Measurements from ENCODE around the gene SLC35F3.
"Not testable (repeated sequence)": the region's sequence is repeated elsewhere in the genome, so short reads cannot be mapped to it uniquely, and the experiment has no call there.

The SLC35F3 gene

DNA sequence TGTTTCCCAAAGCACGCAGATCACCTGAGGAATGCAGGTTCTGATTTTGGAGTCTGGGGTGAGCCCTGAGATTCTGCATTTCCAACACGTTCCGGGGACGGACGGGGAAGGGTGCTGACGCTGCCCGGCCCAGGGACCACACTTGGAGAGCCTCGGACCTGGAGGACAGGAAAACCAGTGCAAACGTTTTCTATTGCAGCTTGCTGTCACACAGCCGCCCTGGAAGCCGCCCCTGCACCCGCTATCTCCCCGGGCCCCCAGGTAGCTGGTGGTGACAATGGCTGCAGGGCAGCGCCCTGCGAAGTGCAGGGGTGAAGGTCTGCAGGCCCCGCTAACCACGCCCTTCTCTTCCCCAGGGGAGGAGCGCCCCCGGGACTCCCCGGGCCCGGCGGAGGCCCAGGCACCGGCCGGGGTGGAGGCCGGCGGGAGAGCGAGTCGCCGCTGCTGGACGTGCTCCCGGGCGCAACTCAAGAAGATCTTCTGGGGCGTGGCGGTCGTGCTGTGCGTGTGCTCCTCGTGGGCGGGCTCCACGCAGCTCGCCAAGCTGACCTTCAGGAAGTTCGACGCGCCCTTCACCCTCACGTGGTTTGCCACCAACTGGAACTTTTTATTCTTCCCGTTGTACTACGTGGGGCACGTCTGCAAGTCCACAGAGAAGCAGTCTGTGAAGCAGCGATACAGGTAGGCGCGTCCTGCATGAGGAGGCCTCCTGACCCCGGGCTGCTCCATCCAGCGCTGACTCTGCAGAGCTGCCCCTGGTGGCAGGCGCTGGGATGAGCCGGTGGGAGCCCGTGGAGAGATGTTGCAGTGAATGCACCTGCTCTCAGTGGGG, 326.8 kb downstream of the SLC35F3 start:
- DNase-seq, result no peak

DNA sequence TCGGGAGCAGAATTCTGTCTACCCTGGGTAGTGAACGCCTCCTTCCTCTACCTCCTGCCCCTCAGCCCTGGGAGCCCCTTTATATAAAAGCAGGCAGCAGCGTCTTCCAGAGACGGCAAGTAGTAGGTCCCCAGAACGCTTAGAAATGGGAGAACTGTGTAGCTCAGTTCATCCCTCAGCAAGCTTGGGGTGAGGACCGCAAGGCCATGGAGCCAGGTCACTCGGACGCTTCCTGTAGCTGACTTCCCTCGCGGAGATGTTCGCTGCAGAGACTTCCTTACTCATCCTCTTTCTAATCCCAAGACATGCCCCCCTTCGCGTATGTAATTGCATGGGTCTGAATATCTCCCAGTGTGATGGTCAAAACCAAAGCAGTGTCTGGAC, 327.4 kb downstream of the SLC35F3 start:
- no peak for DNase-seq

DNA sequence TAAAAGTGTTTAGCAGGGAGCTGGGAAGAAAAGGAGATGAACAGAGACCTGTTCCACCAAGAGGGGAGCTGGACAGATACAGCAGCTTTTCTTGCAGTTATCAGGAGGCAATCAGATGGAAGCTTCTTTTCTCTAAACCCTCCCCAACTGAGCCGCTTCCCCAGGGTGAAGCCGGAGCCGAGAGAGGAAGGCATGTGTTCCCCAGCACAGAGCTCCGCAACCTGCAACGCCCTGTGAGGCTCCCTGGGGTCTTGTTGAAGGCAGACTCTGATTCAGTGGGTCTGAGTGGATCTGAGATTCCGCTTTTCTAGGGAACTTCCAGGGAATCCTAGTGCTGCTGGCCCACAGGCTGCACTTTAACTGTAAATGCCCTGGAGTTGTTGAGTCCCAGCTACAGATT, 329.7 kb downstream of the SLC35F3 start:
- no peak for DNase-seq

DNA sequence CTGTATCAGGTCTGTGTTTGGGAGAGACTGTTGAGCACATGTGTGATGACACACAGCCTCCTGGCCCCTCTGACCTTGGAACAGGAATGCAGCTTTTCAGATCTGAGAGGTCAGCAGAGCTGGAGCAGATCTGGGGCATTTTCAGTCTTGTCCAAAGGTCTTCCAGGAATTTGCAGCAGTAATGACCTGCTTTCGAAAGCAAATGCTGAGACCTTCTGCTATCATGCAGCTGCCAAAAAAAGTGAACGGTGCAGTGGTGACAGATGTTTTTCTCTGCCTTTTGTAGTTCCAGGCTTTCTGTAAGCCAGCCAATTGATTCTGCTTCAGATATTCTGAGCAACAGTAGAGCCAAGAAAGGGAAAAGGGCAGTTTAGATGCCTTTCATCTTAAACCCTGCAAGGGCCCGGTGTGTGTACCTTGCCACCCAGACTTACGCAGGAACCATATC, 331.0 kb downstream of the SLC35F3 start:
- no peak for DNase-seq

DNA sequence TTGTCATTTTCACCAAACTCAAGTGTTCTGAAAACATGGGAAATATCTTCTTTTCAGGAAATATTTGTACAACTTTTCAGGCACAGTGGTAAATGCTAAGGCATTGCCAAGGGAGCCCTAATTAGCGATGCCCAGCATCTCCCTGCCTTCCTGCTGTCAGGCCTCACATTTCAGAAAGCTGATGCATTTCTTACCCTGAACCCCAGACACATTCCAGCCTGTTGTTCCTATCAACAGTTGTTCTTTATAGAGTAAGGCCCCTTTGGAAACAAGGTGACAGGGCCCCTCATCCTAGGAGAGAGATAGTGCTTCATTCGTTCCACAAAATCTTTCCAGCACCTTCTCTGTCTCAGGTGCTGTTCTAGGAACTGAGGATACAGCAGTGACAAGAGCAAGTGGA, 332.9 kb downstream of the SLC35F3 start:
- no peak for DNase-seq

DNA sequence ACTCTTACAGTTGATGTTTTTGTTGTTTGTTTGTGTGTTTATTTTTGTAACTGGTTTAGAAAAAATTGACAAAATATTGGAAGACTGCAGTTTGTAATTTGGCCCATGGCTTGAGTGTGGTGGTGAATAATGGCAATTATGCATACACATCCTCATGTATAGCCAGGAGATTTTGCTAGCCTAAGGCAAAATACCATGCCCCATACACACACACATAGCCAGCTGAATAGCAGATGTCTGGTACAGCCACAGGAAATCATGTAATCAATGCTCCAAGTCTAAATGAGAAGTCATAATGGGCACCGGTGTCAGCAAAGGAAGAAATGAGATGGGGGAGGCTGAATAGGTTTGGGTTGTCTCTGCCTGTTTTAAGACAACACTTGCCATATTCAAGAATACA, 333.6 kb downstream of the SLC35F3 start:
- no peak for DNase-seq

DNA sequence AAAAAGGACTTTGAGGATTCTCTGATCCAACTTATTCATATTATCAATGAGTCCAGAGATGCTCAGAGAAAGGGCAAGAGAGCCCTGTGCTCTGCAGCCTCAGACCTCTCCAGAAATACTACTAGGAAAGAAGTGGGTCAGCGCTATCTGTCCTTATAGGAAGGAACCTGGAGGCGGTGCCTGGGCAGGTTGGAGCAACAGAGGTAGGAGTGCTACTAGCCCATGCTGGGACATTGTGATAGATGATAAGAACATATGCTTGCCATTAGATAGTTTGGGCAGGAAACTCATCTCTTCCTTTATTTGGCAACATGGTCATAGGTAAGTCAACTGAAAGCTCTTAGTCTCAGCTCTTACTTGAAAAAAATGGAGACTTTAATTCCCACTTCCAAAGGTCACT, 335.0 kb downstream of the SLC35F3 start:
- no peak for DNase-seq

DNA sequence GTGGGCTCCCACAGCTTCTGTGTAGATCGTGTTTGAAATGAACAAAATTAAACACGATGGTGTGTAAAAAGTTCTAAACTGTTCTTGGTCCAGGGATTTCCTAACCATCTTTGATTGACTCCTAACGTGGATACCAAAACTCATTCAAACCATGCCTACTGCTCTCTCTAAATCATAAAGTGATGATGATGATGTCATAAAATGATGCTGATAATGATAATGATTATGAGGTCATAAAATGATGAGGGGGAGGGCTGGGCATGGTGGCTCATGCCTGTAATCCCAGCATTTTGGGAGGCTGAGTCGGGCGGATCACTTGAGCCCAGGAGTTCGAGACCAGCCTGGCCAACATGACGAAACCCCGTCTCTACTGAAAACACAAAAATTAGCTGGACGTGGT, 335.5 kb downstream of the SLC35F3 start:
- DNase-seq, result no peak

DNA sequence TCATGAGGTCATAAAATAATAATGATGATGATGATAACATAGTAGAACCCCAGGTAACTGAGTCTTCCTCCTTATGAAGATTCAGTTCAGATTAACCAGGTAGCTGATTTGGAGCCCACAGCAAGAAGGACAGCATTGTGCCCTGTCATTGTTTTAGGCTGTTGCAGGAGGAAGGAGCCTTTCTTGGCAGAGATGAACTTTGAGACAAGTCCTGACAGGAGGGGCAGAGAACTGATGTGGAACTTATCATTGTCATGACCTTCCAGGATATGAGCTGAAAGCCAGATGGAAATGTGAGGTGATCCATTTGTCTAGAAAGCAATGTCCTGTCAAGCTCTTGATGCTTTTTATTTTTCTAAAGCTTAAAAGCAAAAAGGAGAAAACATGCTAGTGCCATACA, 336.2 kb downstream of the SLC35F3 start:
- no peak for DNase-seq

DNA sequence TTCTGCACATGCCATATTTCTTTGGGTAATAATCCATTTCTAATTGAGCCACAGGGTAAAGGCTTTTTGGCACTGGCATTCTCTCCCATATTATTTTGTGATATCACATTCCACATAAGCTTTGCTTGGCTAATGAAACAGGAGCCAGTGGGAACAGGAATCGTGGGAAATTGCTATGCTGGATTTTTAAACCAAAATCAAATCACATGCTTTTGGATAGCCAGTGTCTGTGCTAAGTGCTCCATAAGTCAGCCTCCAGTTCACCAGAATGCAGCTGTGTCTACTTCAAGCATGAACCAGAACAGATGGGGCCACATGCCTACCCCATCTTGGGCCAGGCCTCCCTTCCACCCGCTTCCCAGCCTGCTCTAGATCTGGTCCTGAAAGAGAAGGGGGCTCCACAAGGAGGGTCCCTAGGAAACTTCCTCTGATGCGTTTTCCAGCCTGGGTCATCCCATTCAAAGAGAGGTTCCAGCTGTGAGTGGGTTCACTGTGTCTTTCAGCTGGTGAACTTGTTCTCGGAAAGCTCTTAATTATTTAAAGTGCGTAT, 337.5 kb downstream of the SLC35F3 start:
- DNase-seq, result no peak

DNA sequence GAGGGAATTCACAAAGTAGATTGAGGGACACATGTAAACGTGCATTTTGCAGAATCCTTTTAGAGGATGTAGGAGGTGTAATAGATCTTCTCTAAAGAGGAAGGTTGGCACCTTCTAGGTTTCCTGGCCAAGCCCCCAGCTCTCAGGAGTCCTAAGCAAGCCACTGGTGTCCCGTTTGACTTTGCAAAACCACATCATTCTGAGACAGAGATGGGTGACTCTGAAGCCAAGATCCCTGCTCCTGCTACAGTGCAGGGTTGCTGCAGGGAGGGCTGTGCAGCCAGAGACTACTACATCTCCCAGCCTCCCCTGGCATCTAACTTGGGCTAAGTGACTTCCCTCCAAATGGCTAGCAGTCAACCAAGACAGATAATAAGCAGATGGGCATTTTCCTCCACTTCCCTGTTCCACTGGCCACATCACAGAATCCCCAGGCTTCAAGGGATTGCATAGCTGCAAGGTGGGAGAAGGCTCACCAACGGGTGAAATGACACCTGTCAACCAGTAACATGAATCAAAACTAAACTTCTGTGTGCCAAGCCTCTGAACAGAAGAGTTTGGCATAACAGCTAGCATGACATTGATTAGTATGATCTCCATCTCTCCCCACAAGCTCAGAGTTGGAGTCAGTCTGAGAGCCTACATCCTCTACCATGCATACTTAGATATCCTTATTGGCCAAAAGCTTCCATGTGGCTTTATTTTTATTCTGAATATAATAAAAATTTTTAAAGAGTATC, 339.2 kb downstream of the SLC35F3 start:
- no peak for DNase-seq

DNA sequence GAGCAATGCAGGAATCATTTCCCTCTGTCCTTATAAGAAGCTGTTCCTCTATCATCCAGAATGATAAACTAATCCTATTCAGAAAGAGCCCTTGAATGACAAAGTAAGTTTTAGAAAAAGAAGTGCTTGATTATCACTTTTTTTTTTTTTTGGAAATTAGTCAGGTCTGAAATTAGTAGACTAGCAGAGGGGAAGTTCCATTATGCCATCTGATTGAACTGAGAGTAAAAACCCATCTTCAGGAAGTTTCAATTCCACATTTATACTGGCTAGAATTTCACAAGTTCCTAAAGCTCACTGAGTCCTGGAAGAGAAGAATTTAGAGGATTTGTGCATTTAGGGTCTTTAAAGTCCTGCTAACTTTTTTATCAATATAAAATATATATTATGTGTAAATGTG, 340.0 kb downstream of the SLC35F3 start:
- no peak for DNase-seq

DNA sequence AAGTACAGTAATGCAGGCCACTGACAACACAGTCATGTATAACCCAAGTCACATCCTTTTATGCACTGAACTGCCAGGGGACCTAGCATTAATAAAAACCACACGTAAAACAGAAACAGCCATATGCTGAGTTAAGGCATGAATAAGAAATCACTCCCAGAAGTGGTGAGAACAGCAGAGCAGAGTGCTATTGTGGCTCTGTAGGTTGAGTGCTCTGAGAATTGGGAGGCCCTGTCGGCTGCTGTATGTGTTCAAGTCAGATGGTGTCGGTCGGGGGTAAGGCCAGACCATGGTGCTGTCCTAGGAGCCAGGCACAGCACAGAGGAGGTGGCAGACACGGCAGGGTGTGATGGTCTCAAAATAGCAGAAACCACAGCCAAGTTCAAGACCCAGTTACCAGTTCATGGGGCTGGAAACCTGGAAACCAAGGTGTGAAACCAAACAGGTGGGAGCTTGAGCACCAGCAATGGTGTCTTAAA, 342.2 kb downstream of the SLC35F3 start:
- no peak for DNase-seq

DNA sequence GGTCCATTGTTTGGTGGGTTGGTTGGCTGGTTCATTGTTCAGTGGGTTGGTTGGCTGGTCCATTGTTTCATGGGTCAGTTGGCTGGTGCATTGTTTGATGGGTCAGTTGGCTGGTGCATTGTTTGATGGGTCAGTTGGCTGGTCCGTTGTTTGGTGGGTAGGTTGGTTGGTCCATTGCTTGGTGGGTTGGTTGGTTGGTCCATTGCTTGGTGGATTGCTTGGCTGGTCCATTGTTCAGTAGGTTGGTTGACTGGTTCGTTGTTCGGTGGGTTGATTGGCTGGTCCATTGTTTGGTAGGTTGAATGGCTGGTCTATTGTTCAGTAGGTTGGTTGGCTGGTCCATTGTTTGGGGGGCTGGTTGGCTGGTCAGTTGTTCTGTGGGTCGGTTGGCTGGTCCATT, 343.3 kb downstream of the SLC35F3 start:
- DNase-seq, result not testable (repeated sequence)

DNA sequence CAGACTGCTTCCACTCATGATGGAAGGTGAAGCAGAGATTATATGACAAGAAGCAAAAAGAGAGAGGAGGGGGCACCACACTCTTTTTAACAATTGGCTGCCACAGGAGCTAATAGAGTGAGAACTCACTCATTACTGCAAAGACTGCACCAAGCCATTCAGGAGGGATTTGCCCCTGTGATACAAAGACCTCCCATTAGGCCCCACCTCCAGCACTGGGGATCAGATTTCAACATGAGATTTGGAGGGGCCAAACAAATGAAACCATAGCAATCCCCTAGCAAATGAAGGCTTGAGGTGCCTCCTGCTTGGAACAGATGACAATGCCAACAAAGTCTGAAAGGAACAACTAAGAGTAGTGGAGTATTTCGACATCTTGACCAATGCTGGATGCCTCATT, 346.3 kb downstream of the SLC35F3 start:
- DNase-seq, result no peak

DNA sequence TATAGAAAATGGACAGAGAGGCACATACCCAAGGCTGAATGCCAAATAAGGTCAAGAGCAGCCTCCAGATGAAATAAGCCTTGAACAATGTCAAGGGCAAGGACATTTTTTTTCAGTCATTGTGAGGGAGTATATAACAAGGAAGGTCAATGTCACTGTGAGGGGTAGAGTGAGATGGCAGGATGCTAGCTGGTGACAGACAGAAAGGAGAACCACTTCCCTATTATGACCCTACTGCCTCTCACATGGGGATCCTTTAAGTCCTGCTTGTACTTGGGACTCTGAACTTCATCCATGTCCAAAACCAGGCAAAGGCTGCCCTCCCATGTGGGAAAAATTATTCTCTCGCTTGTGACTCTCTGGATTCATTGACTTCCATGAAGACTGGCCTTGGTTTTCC, 349.3 kb downstream of the SLC35F3 start:
- DNase-seq, result no peak

DNA sequence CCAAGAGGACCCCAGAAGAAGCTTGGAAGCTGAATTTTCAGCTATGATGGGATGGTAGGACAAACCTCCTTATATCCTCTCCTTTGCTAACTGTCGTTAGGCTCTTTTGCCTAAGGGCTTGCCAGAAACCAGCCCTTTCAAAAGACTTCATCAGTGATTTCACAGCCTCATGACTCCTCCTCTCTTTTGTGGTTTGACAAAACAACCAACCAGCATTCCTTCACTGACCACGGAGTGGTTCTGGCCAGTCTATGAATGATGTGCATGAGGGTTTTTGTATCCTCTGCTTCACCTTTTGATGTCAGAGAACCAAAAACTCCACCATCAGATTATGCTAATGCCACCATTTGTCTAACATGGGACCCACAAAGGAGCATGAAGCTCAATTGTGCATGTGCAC, 351.9 kb downstream of the SLC35F3 start:
- no peak for DNase-seq

DNA sequence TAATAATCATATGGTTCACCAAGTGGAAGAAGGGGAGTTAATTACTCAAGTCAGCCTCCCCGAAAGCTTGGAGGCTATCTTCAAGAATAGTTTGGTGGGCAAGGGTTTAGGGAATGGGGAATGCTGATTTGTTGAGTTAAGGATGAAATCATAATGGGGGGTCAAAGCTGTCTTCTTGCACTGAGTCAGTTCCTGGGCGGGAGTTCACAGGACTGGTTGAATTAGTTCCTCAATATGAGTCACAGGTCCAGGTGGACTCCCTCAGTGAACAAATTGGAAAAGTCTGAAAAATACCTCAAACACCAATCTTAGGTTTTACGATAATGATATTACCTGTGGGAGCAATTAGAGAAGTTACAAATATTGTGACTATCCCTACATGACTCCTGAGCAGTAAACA, 353.6 kb downstream of the SLC35F3 start:
- no peak for DNase-seq

DNA sequence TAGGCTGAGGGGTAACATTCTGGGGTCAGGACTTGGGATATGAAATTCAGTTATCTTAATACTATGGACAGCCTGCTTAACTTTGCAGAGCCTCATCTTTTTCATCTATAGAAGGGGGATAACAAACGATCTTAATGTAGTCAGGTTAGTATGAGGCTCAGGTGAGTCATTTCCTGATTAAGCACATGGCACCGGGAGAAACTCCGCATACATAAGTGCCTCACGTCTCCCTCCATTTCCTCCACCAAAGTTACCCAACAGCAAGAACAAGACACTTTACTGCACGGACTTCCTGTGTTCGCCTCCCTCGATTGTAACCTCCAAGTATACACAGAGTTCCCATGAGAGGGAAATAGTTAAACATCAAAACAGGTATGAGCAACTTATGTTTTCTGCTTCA, 356.1 kb downstream of the SLC35F3 start:
- no peak for DNase-seq

DNA sequence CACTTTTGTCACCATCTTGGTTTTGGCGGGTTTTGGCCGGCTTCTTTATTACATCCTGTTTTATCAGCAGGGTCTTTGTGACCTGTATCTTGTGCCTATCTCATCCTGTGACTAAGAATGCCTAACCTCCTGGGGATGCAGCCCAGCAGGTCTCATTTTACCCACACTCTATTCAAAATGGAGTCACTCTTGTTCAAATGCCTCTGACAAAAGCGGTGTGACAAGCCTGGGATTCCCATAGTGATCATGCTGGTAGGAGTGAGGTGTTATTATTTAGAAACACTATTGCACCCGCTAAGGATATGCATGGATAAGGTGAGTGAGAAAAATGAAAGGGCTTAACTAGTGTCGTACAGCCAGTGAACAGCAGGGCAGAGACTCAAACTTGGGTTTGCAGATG, 357.1 kb downstream of the SLC35F3 start:
- no peak for DNase-seq

DNA sequence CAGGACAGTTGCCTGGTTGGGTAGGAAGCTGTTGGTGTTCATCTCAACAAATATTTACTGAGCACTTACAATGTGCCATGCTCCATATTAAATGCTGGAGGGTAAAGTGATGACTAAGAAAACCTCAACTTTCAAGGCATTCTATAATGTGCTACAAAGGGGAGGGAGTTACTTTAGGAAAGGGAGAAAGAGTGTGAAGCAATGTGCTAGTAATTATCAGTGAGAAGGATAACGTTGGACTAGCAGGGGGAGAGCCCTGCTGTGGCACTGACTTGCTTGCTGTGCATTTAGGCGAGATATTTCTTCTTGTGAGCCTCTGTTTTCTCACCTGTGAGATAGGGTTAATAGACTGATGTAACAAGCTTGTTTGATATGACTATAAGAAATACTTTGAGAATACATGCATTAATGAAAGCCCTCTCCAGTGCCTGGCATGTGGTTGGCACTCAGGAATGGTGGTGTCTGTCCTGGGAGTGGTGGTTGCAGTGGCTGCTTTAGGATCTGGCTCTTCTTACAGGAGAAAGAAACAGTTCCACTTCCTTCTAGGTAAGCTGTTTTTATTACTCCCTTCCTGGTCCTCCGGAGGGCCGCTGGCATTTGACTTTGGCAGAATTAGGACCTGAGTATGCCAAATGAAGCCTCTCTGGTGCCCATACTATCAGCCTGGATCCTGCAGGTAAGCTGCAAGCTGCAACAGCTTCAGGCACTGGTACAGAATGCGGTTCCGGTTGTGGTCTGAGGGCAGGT, 357.7 kb downstream of the SLC35F3 start:
- no peak for DNase-seq

DNA sequence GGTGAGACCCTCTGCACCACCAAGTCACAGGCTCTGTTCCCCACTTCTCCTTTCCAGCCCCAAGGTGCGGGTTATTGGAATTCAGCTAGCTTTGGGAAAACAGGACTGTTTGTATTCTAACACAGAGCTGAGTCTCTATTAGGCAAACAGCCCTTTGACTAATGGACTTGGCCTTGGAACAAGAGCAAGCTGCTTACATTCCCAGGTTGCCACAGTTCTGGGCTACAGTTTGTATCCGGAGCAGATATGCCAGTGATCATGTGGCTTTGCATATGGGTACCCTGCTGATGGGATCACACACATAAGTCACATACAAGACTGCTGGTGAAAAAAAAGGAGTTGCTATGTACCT, 358.3 kb downstream of the SLC35F3 start:
- no peak for DNase-seq

DNA sequence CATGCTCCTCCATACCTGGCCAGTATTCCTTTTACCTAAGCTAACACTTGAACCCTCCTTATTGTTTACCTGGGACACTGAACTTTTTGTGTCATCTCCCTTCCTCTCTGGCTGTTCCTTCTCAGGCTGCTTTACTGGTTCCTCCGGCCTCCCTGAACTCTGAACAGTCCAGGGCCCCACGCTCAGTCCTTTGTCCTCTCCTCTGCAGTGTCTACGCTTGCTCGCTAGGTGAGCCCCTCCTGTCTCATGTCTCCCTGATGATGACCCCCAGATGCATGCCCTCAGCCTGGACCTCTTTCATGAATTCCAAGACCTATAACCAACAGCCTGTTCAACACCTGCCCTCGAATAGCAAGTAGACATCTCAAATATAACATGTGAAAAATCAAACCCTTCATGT, 360.4 kb downstream of the SLC35F3 start:
- DNase-seq, result no peak
